HL-60 (cell line): ENCODE measurements around the gene AKR1E2.

Experiments used
- DNase-seq, 2 experiments: peaks; one replicate each; pipeline ENCODE4 v3.0.0-alpha.2; 2010 to 2020; ENCODE audit warnings: low read depth in 1 of 2, low spot score in 1 of 2
- H3K27ac ChIP-seq: fragments of 250-450 bp; sonication (Bioruptor Pico); replicated peaks from 2 replicates; pipeline ENCODE4 v1.5.1; 2020; ENCODE audit warnings: mild to moderate bottlenecking, moderate library complexity
- H3K27me3 ChIP-seq: fragments of 250-450 bp; sonication (Bioruptor Pico); 2 replicates; pipeline ENCODE4 v1.5.1; 2021; ENCODE audit warnings: mild to moderate bottlenecking, moderate library complexity; ENCODE audit not compliant: insufficient read depth, poor library complexity, severe bottlenecking
- H3K4me3 ChIP-seq: replicated peaks from 2 replicates; pipeline ENCODE4 v1.5.1; 2011; ENCODE audit warnings: mild to moderate bottlenecking, control low read depth, low read length; ENCODE audit not compliant: insufficient read depth
- GABPA ChIP-seq: IDR thresholded peaks from 2 replicates; pipeline ENCODE4 v1.6.1; 2012; ENCODE audit warnings: low read depth
- POLR2AphosphoS5 ChIP-seq: IDR thresholded peaks from 2 replicates; pipeline ENCODE4 v1.6.1; 2012; ENCODE audit warnings: low read depth
- SPI1 ChIP-seq: IDR thresholded peaks from 2 replicates; pipeline ENCODE4 v1.6.1; 2012; ENCODE audit warnings: low read depth, mild to moderate bottlenecking, borderline replicate concordance
- TF ChIP-seq, protein P1 (sequence below): IDR thresholded peaks from one replicate; pipeline ENCODE4 v1.5.1; 2011; ENCODE audit warnings: low read length, control low read depth, inconsistent platforms; ENCODE audit not compliant: insufficient read depth
- TF ChIP-seq, protein P2 (sequence below): IDR thresholded peaks from 2 replicates; pipeline ENCODE4 v1.6.1; 2012; ENCODE audit warnings: low read depth; ENCODE audit not compliant: insufficient replicate concordance

AKR1E2 gene

DNA sequence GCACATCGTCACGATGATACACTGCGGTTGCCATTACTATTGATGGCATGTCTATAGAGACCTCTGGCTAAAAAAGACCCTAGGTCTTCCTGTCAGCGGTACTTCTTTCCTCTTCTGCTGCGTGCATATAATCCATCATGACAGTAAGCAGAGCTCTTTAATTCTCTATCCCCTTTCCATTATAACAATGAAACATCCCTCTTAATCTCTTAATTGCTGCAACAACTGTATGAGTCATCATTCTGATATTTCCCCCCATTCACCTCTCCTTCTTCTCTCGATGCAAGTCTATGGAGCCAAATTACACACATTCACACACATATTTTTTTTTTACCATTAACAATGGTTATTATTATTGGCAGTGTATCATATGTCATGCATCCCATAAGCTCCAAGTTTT, 45.2 kb upstream of the AKR1E2 start:
- no peak for DNase-seq
- Histone ChIP-seq H3K27me3 (no peaks in the 10 kb centered on the region), H3K27ac (no peak overlapping the region), H3K4me3 (no peak overlapping the region)
- TF ChIP-seq POLR2AphosphoS5, result no peak
- TF ChIP-seq GABPA, result no peak
- TF ChIP-seq, protein P1, sequence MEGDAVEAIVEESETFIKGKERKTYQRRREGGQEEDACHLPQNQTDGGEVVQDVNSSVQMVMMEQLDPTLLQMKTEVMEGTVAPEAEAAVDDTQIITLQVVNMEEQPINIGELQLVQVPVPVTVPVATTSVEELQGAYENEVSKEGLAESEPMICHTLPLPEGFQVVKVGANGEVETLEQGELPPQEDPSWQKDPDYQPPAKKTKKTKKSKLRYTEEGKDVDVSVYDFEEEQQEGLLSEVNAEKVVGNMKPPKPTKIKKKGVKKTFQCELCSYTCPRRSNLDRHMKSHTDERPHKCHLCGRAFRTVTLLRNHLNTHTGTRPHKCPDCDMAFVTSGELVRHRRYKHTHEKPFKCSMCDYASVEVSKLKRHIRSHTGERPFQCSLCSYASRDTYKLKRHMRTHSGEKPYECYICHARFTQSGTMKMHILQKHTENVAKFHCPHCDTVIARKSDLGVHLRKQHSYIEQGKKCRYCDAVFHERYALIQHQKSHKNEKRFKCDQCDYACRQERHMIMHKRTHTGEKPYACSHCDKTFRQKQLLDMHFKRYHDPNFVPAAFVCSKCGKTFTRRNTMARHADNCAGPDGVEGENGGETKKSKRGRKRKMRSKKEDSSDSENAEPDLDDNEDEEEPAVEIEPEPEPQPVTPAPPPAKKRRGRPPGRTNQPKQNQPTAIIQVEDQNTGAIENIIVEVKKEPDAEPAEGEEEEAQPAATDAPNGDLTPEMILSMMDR, result no peak
- TF ChIP-seq, protein P2, sequence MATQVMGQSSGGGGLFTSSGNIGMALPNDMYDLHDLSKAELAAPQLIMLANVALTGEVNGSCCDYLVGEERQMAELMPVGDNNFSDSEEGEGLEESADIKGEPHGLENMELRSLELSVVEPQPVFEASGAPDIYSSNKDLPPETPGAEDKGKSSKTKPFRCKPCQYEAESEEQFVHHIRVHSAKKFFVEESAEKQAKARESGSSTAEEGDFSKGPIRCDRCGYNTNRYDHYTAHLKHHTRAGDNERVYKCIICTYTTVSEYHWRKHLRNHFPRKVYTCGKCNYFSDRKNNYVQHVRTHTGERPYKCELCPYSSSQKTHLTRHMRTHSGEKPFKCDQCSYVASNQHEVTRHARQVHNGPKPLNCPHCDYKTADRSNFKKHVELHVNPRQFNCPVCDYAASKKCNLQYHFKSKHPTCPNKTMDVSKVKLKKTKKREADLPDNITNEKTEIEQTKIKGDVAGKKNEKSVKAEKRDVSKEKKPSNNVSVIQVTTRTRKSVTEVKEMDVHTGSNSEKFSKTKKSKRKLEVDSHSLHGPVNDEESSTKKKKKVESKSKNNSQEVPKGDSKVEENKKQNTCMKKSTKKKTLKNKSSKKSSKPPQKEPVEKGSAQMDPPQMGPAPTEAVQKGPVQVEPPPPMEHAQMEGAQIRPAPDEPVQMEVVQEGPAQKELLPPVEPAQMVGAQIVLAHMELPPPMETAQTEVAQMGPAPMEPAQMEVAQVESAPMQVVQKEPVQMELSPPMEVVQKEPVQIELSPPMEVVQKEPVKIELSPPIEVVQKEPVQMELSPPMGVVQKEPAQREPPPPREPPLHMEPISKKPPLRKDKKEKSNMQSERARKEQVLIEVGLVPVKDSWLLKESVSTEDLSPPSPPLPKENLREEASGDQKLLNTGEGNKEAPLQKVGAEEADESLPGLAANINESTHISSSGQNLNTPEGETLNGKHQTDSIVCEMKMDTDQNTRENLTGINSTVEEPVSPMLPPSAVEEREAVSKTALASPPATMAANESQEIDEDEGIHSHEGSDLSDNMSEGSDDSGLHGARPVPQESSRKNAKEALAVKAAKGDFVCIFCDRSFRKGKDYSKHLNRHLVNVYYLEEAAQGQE, result no peak
- no peak for TF ChIP-seq SPI1

DNA sequence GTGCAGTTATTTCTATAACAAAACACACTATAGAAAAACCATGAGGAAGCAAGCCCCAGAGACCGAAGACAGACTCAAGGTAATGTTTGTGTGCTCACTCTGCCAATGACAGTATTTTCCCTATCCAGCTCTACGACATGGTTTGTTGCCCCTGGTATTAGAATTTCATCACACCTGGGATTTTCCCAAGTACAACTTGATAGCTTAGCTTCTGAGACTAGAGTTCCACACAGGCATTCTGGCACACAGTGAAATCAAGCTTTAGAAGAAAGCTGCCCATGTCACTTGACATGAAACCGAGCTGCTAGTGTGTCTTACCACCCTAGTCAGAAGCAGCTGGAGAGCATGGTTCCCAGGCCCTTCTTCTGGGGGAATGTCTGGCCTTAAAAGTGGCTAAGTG, 44.1 kb upstream of the AKR1E2 start:
- Histone ChIP-seq H3K27me3 (no peaks in the 10 kb centered on the region), H3K27ac (no peak overlapping the region), H3K4me3 (no peak overlapping the region)
- no peak for TF ChIP-seq GABPA
- TF ChIP-seq, protein P2, result no peak
- no peak for DNase-seq

DNA sequence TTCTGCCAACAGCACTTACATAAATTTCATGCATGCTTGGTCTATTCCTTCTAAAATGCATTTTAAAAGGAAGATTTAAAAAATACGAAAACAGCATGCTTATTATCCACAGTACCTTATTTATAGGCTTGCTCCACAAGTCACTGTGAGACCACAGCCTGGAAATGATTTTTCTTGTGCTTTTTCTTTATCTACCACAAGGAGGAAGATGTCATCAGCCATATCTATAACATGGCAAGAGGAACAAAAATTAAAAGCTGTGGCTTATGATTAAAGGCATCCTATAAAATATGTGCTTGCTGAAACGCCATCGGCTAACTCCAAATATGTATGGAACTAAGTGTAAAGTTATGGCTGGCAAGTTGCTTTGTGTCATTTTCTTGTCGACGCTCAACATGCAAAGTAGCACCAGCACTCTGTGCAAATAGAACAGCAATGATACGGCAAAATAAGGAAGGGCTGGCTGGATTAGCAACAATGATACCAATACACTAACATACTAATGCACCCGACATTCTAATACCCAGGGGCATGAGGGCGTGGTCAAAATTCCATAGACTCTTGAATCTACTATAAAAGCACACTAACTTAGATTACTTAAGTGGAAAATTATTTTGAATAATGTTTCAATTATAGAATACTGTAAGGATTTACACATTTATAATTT, 41.2 kb upstream of the AKR1E2 start:
- no peak for TF ChIP-seq POLR2AphosphoS5
- TF ChIP-seq GABPA, result no peak
- TF ChIP-seq, protein P2, result no peak
- TF ChIP-seq, protein P1, result no peak
- no peak for TF ChIP-seq SPI1
- H3K27me3 ChIP-seq, result no peaks in the 10 kb centered on the region
- H3K27ac ChIP-seq, result no peak overlapping the region
- no peak overlapping the region for H3K4me3 ChIP-seq
- no peak for DNase-seq
